Chondrocyte (in vitro differentiated cells): Measurements from ENCODE around the gene SYNE4. TPM values are rescaled to one million over a fixed set of nuclear protein-coding genes. Genes with fewer than 3 reads are reported as not detected.

Experiments
- DNase-seq: peaks from one replicate; pipeline ENCODE4 v3.0.0; 2021; ENCODE audit warnings: mixed read lengths, low spot score
- H3K27ac Mint-ChIP-seq: one replicate; pipeline ENCODE4 v1.8.0; 2021; ENCODE audit warnings: mild to moderate bottlenecking, moderate library complexity, mixed read lengths; ENCODE audit not compliant: unreplicated experiment
- H3K27me3 Mint-ChIP-seq: 2 replicates; pipeline ENCODE4 v1.8.0; 2021; ENCODE audit warnings: low read depth, mixed read lengths
- H3K36me3 Mint-ChIP-seq: 2 replicates; pipeline ENCODE4 v1.8.0; 2021; ENCODE audit warnings: low read depth, mixed read lengths
- H3K4me1 Mint-ChIP-seq: 2 replicates; pipeline ENCODE4 v1.8.0; 2021; ENCODE audit warnings: low read depth, mild to moderate bottlenecking, mixed read lengths
- H3K4me3 Mint-ChIP-seq: one replicate; pipeline ENCODE4 v1.8.0; 2021; ENCODE audit warnings: mild to moderate bottlenecking, moderate library complexity, mixed read lengths; ENCODE audit not compliant: unreplicated experiment
- H3K9me3 Mint-ChIP-seq: 2 replicates; pipeline ENCODE4 v1.8.0; 2021; ENCODE audit warnings: low read depth, mixed read lengths
- total RNA-seq: library from RNA; stranded (reverse); gene quantifications from 3 replicates; pipeline ENCODE4 v1.2.1, GENCODE V29; 2021
- TF ChIP-seq, protein P1 (sequence below): fragments of 200-600 bp; sonication (generic); IDR thresholded peaks from 2 replicates; pipeline ENCODE4 v1.5.0; 2021; ENCODE audit warnings: antibody characterized with exemption, mild to moderate bottlenecking, moderate library complexity

The SYNE4 gene
- total RNA-seq, 1 donor from 2014 or later, result 0.27 TPM

DNA sequence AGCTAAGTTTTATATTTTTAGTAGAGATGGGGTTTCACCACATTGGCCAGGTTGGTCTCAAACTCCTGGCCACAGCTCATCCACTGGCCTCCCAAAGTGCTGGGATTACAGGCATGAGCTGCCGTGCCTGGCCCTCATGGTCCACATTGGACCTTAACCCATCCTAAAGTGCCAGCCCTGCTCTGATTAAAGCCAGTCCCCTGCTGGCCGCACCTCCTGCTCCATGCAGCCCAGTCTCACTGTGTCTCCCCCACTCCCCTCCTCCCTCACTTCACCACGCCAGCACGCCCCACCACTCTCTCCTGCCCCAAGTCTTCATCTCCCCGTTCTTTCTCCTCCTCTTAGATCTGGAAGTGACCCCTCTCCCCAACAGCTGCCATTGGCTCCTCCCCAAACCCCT lies 30.3 kb downstream of the SYNE4 start:
- peaks cover 25% of the 10 kb centered on the region for H3K27me3 Mint-ChIP-seq
- DNase-seq, result no peak
- no peak overlapping the region for H3K27ac Mint-ChIP-seq
- TF ChIP-seq, protein P1, sequence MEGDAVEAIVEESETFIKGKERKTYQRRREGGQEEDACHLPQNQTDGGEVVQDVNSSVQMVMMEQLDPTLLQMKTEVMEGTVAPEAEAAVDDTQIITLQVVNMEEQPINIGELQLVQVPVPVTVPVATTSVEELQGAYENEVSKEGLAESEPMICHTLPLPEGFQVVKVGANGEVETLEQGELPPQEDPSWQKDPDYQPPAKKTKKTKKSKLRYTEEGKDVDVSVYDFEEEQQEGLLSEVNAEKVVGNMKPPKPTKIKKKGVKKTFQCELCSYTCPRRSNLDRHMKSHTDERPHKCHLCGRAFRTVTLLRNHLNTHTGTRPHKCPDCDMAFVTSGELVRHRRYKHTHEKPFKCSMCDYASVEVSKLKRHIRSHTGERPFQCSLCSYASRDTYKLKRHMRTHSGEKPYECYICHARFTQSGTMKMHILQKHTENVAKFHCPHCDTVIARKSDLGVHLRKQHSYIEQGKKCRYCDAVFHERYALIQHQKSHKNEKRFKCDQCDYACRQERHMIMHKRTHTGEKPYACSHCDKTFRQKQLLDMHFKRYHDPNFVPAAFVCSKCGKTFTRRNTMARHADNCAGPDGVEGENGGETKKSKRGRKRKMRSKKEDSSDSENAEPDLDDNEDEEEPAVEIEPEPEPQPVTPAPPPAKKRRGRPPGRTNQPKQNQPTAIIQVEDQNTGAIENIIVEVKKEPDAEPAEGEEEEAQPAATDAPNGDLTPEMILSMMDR, result no peak
- no peaks in the 10 kb centered on the region for H3K4me1 Mint-ChIP-seq
- no peaks in the 10 kb centered on the region for H3K9me3 Mint-ChIP-seq
- no peaks in the 10 kb centered on the region for H3K36me3 Mint-ChIP-seq
- no peak overlapping the region for H3K4me3 Mint-ChIP-seq

DNA sequence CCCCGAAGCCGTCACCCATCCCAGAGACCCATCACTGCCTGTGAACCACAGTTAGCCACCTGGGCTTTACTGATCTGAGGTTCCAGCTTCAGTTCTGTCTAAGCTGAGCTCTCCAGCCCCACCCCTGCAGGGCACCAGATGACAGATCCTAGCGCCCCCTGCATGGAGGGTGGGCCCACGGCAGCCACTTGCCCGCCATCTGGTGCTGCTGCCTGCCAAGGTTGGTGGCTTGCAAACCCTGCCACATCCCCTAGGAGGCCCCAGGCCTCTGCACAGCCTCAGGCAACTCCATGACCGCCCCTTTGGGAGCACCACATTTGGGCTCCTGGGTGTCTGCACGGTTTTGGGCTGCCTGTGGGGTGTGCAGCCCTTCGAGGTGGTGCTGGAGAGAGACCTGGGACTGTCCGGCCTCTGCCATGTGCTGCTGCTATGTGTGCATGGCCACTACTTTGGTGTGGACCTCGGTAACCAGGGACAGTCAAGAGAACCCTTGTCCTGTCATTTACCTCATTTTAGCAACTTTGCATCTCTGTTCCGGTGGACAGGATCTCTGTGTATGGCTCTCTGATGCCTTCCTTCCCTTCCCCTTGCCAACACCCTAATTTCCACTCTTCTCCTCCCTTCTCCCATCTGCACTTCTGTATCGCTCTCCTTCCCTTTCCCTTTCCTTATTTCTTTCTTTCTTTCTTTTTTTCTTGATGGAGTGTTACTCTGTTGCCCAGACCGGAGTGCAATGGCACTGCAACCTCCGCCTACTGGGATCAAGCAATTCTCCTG lies 31.0 kb downstream of the SYNE4 start:
- TF ChIP-seq, protein P1, result peak; percentile 10
- H3K27ac Mint-ChIP-seq, result no peak overlapping the region
- DNase-seq, result no peak
- H3K36me3 Mint-ChIP-seq, result no peaks in the 10 kb centered on the region
- no peak overlapping the region for H3K4me3 Mint-ChIP-seq
- H3K27me3 Mint-ChIP-seq, result peaks cover 25% of the 10 kb centered on the region
- no peaks in the 10 kb centered on the region for H3K9me3 Mint-ChIP-seq
- no peaks in the 10 kb centered on the region for H3K4me1 Mint-ChIP-seq

DNA sequence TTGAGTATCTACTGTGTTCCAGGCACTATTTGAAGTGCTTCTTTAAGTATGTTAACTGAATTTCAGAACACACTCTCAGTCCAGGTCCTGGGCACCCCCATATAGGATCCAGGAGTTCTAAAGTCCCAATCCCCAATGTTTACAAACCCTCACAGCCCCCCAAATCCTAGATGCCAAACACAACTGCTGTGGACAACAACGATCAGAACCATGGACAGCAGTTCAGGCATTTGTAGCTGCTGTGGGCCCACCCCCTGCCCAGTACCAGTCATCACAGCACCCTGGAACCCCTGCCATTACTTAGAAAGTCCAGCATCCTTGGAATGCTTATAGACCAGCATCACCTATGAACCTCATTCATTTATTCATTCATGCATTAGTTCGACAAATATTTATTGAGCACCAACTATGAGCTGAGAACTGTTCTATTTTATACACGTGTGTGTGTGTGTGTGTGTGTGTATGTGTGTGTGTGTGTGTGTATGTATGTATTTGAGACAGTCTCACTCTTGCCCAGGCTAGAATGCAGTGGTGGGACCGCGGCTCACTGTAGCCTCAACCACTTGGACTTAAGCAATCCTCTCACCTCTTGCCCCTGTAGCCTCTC lies 32.9 kb downstream of the SYNE4 start:
- Mint-ChIP-seq H3K4me1 (no peaks in the 10 kb centered on the region), H3K27me3 (peaks cover 22% of the 10 kb centered on the region), H3K9me3 (no peaks in the 10 kb centered on the region), H3K36me3 (no peaks in the 10 kb centered on the region), H3K27ac (no peak overlapping the region), H3K4me3 (no peak overlapping the region)
- TF ChIP-seq, protein P1, result no peak
- no peak for DNase-seq

DNA sequence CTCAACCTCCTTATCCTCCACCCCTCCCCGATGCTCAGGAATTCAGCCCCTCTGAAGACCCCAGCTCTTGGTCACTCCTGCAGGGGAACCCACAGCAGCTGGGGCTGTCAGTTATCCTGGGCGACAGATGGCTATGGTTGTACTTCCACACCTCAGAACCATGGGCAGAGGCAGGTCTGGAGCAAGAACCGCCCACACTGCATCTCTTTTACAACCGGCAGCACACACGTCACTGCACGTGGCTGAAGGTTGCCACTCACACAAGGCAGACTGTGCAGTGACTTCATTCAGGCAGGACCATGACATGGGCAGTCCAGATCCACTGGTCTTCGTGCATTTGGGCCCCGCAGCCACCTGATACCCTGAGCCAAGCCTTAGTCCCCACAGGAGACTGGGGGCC lies 35.1 kb downstream of the SYNE4 start:
- TF ChIP-seq, protein P1, result no peak
- Mint-ChIP-seq H3K9me3 (no peaks in the 10 kb centered on the region), H3K27ac (no peak overlapping the region), H3K36me3 (no peaks in the 10 kb centered on the region), H3K4me3 (no peak overlapping the region), H3K4me1 (no peaks in the 10 kb centered on the region), H3K27me3 (peaks cover 13% of the 10 kb centered on the region)
- no peak for DNase-seq

DNA sequence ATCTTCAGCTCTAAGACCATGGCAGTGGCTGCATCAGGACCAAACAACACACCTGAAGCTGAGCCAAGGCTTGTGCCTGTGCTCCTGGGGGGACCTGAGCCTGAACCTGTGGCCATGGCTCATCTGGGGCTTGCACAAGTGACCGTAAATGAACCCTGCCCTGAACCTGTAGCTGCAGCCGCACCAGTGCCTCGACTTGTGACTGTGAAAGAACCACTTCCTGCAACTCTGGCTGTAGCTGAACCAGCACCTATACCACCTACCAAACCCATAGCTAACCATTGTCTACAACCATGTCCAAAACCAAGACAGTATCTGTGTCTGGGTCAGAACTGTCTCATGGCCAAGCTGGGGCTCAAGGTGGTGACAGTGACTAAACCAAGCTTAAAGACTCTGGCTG lies 41.8 kb downstream of the SYNE4 start:
- H3K4me1 Mint-ChIP-seq, result no peaks in the 10 kb centered on the region
- H3K36me3 Mint-ChIP-seq, result no peaks in the 10 kb centered on the region
- peaks cover 10% of the 10 kb centered on the region for H3K27me3 Mint-ChIP-seq
- H3K27ac Mint-ChIP-seq, result no peak overlapping the region
- TF ChIP-seq, protein P1, result no peak
- DNase-seq, result no peak
- no peaks in the 10 kb centered on the region for H3K9me3 Mint-ChIP-seq
- no peak overlapping the region for H3K4me3 Mint-ChIP-seq
